ENCODE results near the gene AGBL3.

Gene AGBL3

DNA sequence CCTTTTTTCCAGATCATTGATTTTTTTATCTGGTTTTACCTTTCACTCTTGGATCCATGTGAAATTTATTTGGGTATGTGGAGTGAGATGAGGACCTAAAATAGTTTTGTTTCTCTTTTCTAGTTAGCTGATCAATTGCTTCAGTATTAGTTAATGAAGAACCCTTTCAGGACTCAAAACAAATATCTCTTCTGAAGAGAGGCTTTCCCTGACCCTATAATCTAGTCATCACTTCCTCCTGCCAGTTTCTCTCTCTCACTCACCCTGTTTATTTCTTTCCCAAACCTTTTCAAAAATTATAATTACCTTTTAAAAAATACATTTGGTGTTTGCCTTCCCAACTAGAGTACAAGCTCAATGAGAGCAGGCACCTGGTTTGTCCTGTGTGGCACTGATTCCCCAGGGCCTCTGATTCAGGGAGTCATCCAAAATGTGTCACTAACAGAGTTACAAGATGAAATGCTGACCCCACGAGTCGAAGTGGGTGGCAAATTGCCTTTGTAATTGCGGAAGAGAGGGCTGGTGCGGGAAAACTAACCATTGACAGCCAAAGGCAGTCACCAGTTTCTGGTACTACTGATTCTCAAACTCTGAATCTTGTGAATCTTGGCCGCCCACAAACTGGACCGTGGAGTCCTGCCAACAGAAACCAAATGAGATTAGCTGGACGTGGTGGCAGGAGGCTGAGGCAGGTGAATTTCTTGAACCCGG, 163.9 kb downstream of the AGBL3 start:
- DNase-seq: peak; percentile 73 to 86

GRCh38 chr7:135151132-135151531, 164.8 kb downstream of the AGBL3 start:
- peak; percentile 81 to 88 for DNase-seq

- peak; percentile 76 to 91 for DNase-seq
Observed at GRCh38 chr7:135151533-135151932, 165.2 kb downstream of the AGBL3 start.

- DNase-seq: no peak
Observed at GRCh38 chr7:135152442-135152841, 166.1 kb downstream of the AGBL3 start.

GRCh38 chr7:135154734-135155133, 168.4 kb downstream of the AGBL3 start:
- no peak for DNase-seq

DNA sequence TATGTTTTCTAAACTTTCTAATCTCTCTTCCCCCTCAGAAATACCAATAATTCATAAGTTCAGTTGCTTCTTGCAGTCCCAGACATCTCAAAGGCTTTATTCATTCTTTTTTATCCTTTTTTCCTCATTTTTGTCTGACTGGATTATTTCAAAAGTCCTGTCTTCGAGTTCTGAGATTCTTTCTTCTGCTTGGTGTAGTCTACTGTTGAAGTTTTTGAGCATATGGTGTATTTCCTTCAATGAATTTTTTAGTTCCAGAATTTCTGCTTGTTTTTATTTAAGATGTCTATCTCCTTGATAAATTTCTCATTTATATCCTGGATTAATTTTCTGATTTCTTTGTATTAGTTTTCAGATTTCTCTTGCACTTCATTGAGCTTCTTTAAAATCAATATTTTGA, 170.0 kb downstream of the AGBL3 start:
- DNase-seq: no peak

- no peak for DNase-seq
Observed at GRCh38 chr7:135158141-135158655, 171.9 kb downstream of the AGBL3 start.

- no peak for DNase-seq
Observed at GRCh38 chr7:135158874-135159273, 172.6 kb downstream of the AGBL3 start.

DNA sequence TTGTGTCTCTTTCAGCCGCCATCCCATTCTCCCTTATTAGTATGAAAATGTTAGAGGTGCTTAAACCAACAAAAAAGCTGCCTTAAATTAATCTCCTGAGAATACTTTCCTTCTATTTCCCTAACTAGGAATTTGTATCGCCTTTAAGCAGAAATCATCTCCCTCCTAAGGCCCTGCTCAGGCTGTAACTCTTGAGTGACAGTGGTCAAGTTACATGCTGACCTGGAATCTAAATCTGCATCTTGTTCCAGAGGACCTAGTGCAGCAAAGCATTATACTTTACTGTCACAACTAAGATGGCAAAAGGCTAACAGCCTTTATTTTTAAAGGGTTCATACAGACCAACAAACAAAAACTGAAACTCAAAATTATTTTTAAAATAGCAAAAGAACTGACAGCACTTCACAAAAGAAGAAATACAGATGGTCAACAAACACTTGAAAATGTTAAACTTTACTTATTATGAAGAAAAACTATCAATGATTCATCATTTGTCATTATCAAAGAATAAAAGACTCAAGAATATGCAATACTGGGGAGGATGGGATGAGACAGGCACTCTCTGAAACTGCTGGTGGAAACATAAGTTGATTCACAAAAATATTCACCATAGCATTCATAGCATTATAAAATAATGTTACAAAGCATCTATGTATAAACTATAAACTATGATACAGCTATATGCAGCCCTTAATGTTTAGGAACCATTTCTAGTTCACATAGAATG, 173.2 kb downstream of the AGBL3 start:
- DNase-seq: no peak

DNA sequence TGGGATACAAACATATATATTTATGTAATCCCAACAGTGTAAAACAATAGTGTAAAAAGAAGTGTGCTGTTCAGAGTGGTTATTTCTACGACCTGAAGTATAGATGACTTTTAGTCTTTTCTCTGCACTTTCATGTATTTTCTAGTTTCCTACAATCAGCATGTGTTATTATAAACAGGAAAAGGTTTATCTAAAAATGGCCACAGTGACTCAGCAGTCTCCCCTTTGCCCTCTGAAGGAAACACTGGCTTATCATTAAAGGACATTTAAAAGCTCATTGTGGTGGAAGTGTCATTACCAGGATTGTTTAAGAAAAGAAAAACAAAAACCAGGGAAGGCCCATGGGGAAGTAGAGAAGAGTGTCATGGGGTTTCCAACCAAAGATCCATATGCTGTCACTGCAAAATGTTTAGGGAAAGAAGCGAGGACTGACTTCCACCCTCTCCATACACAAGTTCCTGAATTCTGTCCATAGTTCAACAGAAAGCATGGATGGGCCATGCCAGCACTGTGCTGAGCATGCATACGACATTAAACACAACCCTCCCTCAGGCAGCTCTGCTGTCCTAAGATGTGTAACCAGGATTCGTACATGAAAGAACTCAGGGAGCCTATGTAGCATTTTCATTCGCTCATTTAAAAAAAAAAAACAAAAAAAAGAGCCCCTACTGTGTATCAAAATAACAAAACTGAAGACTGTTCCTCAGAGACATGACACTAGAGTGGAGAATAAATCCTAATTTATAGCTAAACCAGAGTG, 174.0 kb downstream of the AGBL3 start:
- peak; percentile 75 to 83 for DNase-seq

- peak; percentile 40 to 53 for DNase-seq
Observed at GRCh38 chr7:135160858-135161653, 174.7 kb downstream of the AGBL3 start.

DNA sequence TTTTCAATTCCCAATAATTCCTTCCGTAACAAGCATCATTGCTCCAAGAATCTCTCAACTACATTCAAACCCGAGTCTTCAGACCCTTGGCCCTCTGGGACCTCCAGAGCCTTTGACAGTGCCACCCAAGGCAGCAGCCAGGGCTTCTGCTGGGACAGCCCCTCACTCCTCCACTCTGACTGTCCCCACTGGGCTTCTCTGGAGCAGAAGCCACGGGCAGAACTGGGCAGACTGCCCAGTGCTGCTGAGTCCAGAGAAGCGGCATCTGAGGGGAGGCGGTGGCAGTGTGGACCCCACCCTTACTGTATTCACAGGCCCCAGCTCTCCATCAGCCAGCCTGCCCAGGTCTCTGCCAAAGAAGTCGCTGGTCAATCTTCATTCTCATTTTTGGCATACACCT, 175.4 kb downstream of the AGBL3 start:
- DNase-seq: no peak

- no peak for DNase-seq
Observed at GRCh38 chr7:135162382-135163001, 176.2 kb downstream of the AGBL3 start.

GRCh38 chr7:135164357-135165061, 178.2 kb downstream of the AGBL3 start:
- DNase-seq: no peak

- no peak for DNase-seq
Observed at GRCh38 chr7:135165862-135166261, 179.6 kb downstream of the AGBL3 start.

DNA sequence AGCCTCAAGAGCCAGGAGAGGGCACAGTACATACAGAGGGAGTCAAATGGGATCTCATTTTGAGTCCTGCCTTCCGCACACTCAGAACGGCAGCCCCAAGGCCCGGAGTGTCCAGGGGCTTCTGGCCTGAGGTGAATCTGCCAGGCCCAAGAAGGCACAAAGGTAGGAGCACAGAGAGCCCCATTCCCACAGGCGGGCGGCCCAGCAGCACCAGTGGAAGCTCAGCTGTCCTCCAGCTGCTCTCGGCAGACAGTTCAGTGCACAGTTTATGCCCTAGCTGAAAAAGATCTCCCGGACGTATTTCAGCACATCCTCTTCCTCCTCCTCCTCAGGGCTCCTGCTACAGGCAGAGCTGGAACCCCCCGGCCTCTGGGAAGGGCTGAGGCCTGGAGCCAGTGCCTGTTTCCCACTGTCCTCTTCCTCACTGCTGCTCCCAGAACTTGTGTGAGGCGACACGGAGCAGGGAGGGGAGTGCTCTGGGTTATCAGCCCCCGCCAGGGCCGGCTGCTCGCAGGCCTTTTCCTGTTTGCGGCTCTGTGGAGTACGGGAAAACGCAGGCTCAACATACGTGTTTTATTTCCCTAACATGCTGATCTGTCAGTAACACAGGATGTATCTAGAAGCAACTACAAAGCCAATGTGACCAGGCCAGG, 180.2 kb downstream of the AGBL3 start:
- no peak for DNase-seq

DNA sequence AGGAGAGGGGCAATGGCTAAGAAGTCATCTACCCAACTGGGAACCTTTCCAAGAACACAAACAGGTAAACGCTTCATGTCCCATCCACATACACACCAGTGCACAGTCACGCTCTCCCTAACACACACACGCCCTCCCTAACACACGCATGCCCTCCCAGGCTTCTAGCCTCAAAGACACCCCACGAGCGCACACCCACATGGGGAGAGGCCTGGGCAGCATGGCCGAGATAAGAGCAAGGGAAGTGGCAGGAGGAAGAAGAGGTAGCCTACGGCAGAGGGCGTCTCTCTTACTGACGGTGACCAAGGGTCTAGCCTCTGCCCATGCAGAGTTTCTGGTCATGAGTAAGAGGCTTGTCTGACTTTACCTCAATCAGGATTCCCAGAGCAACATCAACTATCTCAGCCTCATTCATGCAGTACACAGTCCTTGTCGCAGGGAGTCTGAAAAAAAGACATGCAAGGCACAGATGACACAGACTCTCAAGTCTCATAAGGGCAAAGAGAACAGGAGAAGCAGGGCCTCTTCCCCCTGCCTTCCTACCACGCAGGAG, 181.1 kb downstream of the AGBL3 start:
- no peak for DNase-seq

GRCh38 chr7:135168001-135168400, 181.7 kb downstream of the AGBL3 start:
- peak; percentile 67 to 76 for DNase-seq

DNA sequence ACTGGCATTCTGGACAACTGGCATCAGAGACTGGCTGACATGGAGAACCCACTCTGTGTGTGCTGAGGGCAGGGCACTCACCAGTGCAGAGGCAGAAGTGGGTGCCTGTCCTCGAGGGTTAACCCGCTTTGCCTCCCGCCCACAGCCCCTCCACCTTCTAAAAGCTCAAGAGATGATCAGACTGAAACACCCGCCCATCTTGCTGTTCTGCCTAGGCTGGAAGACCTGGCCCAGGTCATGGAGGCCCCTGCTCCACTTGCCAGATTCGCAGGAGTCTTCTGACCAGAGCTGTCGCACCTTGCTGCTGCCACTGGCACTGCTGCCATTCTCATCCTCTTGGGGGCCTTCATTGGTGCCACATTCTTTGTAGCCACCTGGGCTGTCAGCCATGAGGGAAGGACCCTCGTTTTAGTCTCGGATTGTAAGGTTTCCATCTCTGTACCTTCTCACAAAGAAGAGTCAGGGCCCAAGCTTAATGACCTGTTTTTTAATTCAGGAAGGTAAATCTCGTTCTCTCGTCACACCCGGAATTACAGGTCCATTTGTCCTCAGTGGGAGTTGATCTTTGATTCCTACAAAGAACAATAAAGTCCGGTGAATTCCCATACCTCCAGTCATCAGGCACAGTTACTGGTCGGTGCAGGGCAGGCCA, 182.3 kb downstream of the AGBL3 start:
- no peak for DNase-seq

Measured in inflammatory macrophage treated with lipopolysaccharide for 1 hour (primary cell).